Osteoblast (primary cell): ENCODE measurements around the gene CLDN25. TPM values are rescaled to one million over a fixed set of nuclear protein-coding genes. Genes with fewer than 3 reads are reported as not detected.

Experiments used
- DNase-seq: peaks from one replicate; pipeline ENCODE4 v3.0.0; 2011; ENCODE audit warnings: low spot score, mixed read lengths; ENCODE audit not compliant: insufficient read length; ENCODE audit errors: missing footprints
- H2AFZ ChIP-seq: 2 replicates; pipeline ENCODE4 v1.6.0; 2011; ENCODE audit warnings: mild to moderate bottlenecking, low read length
- H3K27ac ChIP-seq: 2 replicates; pipeline ENCODE4 v1.5.1; 2011; ENCODE audit warnings: mild to moderate bottlenecking, low read depth, low read length, moderate library complexity
- H3K27me3 ChIP-seq: 2 replicates; pipeline ENCODE4 v1.6.0; 2012; ENCODE audit warnings: mild to moderate bottlenecking, control low read depth, inconsistent platforms, low read length, moderate library complexity; ENCODE audit not compliant: insufficient read depth
- H3K36me3 ChIP-seq: 2 replicates; pipeline ENCODE4 v1.5.1; 2011; ENCODE audit warnings: mild to moderate bottlenecking, low read length, control low read depth, moderate library complexity; ENCODE audit not compliant: insufficient read depth
- H3K4me1 ChIP-seq: 2 replicates; pipeline ENCODE4 v1.5.1; 2011; ENCODE audit warnings: mild to moderate bottlenecking, low read length, control low read depth, moderate library complexity; ENCODE audit not compliant: insufficient read depth
- H3K4me2 ChIP-seq: 2 replicates; pipeline ENCODE4 v1.6.0; 2011; ENCODE audit warnings: mild to moderate bottlenecking, low read length; ENCODE audit not compliant: insufficient read depth
- H3K4me3 ChIP-seq: fragments of 200-600 bp; sonication (generic); 3 replicates; pipeline ENCODE4 v1.5.1; 2012; ENCODE audit warnings: mild to moderate bottlenecking, low read length, inconsistent platforms; ENCODE audit not compliant: insufficient read depth
- H3K79me2 ChIP-seq: 2 replicates; pipeline ENCODE4 v1.6.0; 2012; ENCODE audit warnings: mild to moderate bottlenecking, low read length, control low read depth, inconsistent platforms; ENCODE audit not compliant: insufficient read depth
- H3K9me3 ChIP-seq: 2 replicates; pipeline ENCODE4 v1.5.1; 2011; ENCODE audit warnings: low read depth, low read length, control low read depth
- H4K20me1 ChIP-seq: 2 replicates; pipeline ENCODE4 v1.6.0; 2012; ENCODE audit warnings: mild to moderate bottlenecking, low read length, control low read depth; ENCODE audit not compliant: insufficient read depth
- total RNA-seq: library from RNA; depleted of rRNA; stranded (reverse); fragments of >200 nt; gene quantifications from 2 replicates; pipeline ENCODE4 v1.2.3, GENCODE V29; 2012
- TF ChIP-seq, protein P1 (sequence below): IDR thresholded peaks from 2 replicates; pipeline ENCODE4 v1.5.1; 2011; ENCODE audit warnings: mild to moderate bottlenecking, low read depth, low read length, moderate library complexity; ENCODE audit errors: extremely low read depth

CLDN25 gene
- total RNA-seq, 1 donor, result not detected

DNA sequence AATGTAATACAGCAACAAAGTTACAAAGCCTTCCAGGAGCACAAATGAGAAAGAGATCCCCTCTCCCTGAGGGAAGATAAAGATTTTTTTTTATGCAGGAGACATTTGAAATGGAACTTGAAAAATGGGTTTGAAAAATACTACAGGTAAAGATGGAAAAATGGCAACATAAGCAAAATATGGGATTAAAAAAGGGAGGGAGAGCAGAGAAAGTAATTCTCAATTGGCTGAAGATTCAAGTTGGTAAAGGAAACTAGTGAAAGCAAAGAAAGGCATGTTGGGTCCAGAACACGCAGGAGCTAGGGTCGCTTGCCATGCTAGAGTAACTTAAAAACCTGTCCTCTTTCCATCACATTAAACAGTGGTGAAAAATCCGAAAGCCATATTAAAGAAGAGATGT, 7.6 kb upstream of the CLDN25 start:
- TF ChIP-seq, protein P1, sequence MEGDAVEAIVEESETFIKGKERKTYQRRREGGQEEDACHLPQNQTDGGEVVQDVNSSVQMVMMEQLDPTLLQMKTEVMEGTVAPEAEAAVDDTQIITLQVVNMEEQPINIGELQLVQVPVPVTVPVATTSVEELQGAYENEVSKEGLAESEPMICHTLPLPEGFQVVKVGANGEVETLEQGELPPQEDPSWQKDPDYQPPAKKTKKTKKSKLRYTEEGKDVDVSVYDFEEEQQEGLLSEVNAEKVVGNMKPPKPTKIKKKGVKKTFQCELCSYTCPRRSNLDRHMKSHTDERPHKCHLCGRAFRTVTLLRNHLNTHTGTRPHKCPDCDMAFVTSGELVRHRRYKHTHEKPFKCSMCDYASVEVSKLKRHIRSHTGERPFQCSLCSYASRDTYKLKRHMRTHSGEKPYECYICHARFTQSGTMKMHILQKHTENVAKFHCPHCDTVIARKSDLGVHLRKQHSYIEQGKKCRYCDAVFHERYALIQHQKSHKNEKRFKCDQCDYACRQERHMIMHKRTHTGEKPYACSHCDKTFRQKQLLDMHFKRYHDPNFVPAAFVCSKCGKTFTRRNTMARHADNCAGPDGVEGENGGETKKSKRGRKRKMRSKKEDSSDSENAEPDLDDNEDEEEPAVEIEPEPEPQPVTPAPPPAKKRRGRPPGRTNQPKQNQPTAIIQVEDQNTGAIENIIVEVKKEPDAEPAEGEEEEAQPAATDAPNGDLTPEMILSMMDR, result no peak
- Histone ChIP-seq H3K4me2 (peak overlapping the region; percentile 92), H3K27me3 (peaks cover 5% of the 10 kb centered on the region), H3K4me3 (no peak overlapping the region), H3K36me3 (peaks cover 12% of the 10 kb centered on the region), H3K9me3 (no peaks in the 10 kb centered on the region), H4K20me1 (no peaks in the 10 kb centered on the region), H3K79me2 (peaks cover 54% of the 10 kb centered on the region), H2AFZ (no peak overlapping the region), H3K27ac (no peak overlapping the region), H3K4me1 (peaks cover 10% of the 10 kb centered on the region)
- no peak for DNase-seq

DNA sequence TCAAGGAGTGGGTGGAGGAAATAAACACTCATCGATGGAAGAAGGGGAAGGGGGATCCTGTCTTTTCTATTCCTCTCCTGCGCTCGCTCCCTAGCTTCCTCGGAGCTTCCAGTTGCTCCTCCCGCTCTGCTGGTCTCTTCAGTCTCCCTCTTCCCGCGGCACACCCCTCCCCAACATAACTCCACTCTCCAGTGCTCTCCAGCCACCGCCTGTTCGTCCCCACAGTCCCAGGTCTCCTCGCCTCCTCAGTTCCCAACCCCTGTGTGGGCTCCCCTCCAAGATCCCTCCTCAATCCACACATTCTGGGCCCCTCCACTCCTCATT, 6.5 kb upstream of the CLDN25 start:
- Histone ChIP-seq H3K27me3 (peaks cover 5% of the 10 kb centered on the region), H3K36me3 (peaks cover 11% of the 10 kb centered on the region), H3K27ac (peak overlapping the region; percentile 92), H3K9me3 (no peaks in the 10 kb centered on the region), H2AFZ (peak overlapping the region; percentile 99), H3K79me2 (peaks cover 45% of the 10 kb centered on the region), H3K4me2 (peak overlapping the region; percentile 92), H3K4me3 (peak overlapping the region; percentile 99), H4K20me1 (no peaks in the 10 kb centered on the region), H3K4me1 (peaks cover 13% of the 10 kb centered on the region)
- DNase-seq, result no peak
- TF ChIP-seq, protein P1, result no peak

DNA sequence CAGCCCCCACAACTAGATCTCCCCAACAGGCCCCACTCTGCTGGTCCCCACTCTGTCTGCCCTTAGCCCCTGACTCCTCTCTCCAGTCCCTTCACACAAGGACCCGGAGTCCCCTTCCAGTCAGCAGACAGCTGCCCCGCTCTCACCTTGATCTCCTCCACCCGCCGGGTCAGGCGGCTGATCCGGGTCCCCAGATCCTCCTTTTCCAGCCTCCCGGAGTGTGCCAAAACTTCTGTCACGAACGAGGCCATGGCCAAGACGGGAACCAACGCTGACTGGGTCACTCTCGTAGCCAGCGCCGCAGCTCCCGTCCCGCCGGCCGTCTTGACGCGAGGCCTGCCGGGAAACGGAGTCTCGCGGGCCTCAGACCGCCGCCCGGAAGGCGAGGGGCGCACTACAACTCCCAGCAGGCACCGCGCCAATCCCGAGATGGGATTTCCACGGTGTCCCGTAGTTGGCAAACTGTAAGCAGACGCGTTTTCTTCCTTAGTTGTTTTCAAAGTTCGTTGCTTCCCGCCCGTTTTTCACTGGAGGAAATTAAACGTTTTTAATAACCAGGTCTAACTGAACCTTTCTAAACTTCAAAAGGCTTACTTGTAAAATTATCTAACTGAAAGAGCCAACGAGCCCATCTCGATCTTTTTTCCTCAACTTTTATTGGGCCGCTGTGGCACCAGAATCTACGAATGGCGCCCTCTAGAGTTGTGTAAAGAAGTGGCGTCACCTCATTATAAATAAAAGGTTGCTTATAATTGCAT, 6.0 kb upstream of the CLDN25 start, which contains the start of gene ZW10:
Gene ZW10 (minus strand): TSS at position 277 of the 758 bp plus-strand sequence. CDS start 26 bp downstream, at position 251.
- peaks cover 6% of the 10 kb centered on the region for H3K36me3 ChIP-seq
- DNase-seq, result peak; percentile 96
- H3K27ac ChIP-seq, result peak within 1 kb of the TSS; percentile 92
- peak within 1 kb of the TSS; percentile 92 for H3K4me2 ChIP-seq
- peaks cover 5% of the 10 kb centered on the region for H3K27me3 ChIP-seq
- no peaks in the 10 kb centered on the region for H4K20me1 ChIP-seq
- no peaks in the 10 kb centered on the region for H3K9me3 ChIP-seq
- TF ChIP-seq, protein P1, result peak; percentile 96
- H3K4me1 ChIP-seq, result peaks cover 17% of the 10 kb centered on the region
- peaks cover 40% of the 10 kb centered on the region for H3K79me2 ChIP-seq
- peak within 1 kb of the TSS; percentile 99 for H2AFZ ChIP-seq
- peak within 1 kb of the TSS; percentile 99 for H3K4me3 ChIP-seq

DNA sequence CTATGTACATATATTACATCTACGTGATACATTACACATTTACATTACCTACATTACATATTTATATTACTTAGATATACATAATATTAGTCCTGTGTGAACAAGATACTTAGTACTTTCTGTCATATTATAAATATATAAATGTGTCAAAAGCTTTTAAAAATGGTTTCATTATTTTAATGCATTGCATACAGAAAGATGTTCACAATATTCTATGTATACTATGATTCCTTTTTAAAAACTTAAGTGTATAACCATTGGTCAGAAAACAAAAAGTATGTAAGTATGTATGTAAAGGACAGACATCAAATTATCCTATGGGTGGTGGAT, 5.5 kb upstream of the CLDN25 start:
- H2AFZ ChIP-seq, result peak overlapping the region; percentile 83
- no peak for DNase-seq
- peaks cover under 1% of the 10 kb centered on the region for H3K36me3 ChIP-seq
- peaks cover 35% of the 10 kb centered on the region for H3K79me2 ChIP-seq
- H3K27ac ChIP-seq, result no peak overlapping the region
- no peaks in the 10 kb centered on the region for H4K20me1 ChIP-seq
- no peaks in the 10 kb centered on the region for H3K9me3 ChIP-seq
- H3K27me3 ChIP-seq, result peaks cover 5% of the 10 kb centered on the region
- peak overlapping the region; percentile 99 for H3K4me3 ChIP-seq
- H3K4me1 ChIP-seq, result peaks cover 17% of the 10 kb centered on the region
- TF ChIP-seq, protein P1, result no peak
- peak overlapping the region; percentile 78 for H3K4me2 ChIP-seq
